ENCODE measurements around the gene SNRPA.
A peak's percentile ranks its signal among the peaks of the same experiment; 100 is the strongest.

SNRPA gene

DNA sequence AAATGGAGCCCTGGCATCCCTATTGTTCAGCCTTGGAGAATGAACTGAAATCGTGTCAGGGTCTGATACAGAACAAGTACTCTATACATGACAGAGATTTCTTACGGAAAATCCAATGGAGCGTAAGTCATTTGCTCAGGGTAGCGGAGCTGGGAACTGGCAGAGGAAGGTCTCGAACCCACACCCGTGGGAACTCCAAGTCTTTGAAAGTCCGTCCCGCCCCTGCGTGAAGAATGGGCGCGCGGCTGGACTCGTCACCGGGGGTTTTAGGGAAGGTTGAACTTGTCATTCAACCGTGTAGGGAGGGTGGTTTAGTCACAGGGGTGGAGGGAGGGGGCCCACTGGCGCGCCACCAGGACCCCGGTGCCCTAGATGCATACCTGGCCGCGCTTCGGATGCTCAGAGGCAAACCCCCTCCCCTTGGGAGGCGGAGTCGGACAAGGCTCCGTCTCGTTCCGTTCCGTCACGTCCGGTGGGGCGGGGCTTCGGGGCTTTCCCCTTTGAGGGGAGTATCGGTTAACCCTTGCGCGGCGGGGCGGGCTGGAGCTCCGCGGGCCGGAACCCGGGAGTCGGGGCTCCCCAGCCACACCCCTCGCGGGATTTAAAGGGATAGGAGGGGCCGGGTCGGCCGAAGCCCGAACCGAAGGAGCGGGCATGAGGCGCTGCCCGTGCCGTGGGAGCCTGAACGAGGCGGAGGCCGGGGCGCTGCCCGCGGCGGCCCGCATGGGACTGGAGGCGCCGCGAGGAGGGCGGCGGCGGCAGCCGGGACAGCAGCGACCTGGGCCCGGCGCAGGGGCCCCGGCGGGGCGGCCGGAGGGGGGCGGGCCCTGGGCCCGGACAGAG lies 34.3 kb upstream of the SNRPA start, which contains the start of the genes COQ8B and ITPKC:
TSS of gene COQ8B (minus strand) at position 405 of the 843 bp plus-strand sequence. CDS start 2,254 bp downstream, outside the sequence.
TSS of gene ITPKC (plus strand) at position 631 of the 843 bp plus-strand sequence. CDS start at position 655, 24 bp downstream.
- H3K4me3 ChIP-seq (ENCODE audit: low read depth, low read length): peak within 1 kb of the TSS; percentile 71
- TF ChIP-seq, protein P1, sequence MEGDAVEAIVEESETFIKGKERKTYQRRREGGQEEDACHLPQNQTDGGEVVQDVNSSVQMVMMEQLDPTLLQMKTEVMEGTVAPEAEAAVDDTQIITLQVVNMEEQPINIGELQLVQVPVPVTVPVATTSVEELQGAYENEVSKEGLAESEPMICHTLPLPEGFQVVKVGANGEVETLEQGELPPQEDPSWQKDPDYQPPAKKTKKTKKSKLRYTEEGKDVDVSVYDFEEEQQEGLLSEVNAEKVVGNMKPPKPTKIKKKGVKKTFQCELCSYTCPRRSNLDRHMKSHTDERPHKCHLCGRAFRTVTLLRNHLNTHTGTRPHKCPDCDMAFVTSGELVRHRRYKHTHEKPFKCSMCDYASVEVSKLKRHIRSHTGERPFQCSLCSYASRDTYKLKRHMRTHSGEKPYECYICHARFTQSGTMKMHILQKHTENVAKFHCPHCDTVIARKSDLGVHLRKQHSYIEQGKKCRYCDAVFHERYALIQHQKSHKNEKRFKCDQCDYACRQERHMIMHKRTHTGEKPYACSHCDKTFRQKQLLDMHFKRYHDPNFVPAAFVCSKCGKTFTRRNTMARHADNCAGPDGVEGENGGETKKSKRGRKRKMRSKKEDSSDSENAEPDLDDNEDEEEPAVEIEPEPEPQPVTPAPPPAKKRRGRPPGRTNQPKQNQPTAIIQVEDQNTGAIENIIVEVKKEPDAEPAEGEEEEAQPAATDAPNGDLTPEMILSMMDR (IDR thresholded peaks at IDR 0.05; ENCODE audit: borderline replicate concordance, insufficient read depth, low read depth, low read length): no peak

DNA sequence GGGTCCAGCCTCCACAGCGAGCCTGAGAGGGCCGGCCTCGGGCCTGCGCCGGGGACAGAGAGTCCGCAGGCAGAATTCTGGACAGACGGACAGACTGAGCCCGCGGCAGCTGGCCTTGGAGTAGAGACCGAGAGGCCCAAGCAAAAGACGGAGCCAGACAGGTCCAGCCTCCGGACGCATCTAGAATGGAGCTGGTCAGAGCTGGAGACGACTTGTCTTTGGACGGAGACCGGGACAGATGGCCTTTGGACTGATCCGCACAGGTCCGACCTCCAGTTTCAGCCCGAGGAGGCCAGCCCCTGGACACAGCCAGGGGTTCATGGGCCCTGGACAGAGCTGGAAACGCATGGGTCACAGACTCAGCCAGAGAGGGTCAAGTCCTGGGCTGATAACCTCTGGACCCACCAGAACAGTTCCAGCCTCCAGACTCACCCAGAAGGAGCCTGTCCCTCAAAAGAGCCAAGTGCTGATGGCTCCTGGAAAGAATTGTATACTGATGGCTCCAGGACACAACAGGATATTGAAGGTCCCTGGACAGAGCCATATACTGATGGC lies 33.6 kb upstream of the SNRPA start:
- TF ChIP-seq, protein P1 (IDR thresholded peaks at IDR 0.05; ENCODE audit: borderline replicate concordance, insufficient read depth, low read depth, low read length): no peak
- H3K4me3 ChIP-seq (ENCODE audit: low read depth, low read length): peak overlapping the region; percentile 71

DNA sequence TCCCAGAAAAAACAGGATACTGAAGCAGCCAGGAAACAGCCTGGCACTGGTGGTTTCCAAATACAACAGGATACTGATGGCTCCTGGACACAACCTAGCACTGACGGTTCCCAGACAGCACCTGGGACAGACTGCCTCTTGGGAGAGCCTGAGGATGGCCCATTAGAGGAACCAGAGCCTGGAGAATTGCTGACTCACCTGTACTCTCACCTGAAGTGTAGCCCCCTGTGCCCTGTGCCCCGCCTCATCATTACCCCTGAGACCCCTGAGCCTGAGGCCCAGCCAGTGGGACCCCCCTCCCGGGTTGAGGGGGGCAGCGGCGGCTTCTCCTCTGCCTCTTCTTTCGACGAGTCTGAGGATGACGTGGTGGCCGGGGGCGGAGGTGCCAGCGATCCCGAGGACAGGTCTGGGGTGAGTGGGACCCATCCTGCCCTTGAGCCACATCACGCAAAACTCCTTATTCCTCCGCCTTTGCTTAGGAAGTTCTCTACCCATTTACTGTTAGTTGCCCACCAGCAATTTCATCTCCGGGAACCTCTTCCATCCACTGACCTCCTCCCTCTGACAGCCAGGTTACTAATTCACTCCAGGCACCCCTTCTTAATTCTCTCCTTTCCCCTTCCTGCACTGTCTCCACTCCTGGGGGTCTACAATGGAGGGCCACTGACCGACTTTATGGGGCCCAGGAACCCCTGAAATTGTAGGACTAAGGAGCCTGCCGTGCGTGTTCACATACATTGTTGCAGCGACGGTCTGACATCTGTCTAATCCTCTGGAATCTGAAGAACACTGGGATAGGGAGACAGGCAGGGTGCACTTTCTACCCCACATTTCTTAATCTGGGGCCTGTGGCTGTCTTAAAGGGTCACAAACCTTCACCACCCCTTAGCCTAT lies 32.9 kb upstream of the SNRPA start:
- H3K4me3 ChIP-seq (ENCODE audit: low read depth, low read length): peak overlapping the region; percentile 71
- TF ChIP-seq, protein P1 (IDR thresholded peaks at IDR 0.05; ENCODE audit: borderline replicate concordance, insufficient read depth, low read depth, low read length): no peak

DNA sequence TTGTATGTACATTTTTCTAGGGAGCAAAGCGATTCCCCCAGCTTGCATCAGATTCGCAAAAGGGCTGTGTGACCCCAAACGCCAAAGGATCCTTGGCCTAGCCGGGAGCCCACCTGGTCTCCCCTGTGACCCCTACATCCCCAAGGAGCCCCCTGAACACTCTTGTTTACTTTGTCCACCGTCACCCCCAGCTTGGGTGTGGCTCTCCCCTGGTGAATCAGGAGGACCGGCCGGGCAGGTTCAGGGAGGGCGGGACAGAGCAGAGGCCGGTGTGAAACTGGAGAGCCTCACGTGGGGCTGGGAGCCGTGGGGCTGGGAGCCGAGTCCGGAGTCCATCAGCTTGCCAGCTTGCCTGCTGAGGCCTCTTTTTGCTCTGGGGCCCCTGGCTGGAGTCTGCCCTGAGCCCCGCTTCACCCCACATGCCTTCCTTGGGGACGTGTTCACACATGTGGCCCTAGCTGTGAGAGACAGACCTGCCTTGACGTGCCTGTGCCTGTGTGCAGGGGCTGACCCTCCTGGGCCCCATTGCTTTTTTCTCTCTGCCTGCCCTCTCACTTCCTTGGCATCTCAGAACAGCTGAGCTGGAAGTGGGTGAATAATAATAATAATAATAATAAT lies 32.1 kb upstream of the SNRPA start:
- peak overlapping the region; percentile 71 for H3K4me3 ChIP-seq (ENCODE audit: low read depth, low read length)
- TF ChIP-seq, protein P1 (IDR thresholded peaks at IDR 0.05; ENCODE audit: borderline replicate concordance, insufficient read depth, low read depth, low read length): no peak

DNA sequence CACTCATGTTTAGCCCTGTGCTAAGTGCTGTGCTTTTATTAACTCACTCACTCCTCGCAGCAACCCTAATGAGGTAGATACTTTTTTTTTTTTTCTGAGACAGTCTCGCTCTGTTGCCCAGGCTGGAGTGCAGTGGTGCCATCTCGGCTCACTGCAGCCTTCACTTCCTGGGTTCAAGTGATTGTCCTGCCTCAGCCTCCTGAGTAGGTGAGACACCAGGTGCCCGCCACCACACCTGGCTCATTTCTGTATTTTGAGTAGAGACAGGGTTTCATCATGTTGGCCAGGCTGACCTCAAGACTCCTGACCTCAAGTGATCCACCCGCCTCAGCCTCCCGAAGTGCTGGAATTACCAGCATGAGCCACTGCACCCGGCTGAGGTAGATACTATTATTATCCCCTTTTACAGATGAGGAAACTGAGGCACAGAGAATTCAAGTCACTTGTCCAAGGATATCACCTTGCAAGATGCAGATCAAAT lies 31.5 kb upstream of the SNRPA start:
- TF ChIP-seq, protein P1 (IDR thresholded peaks at IDR 0.05; ENCODE audit: borderline replicate concordance, insufficient read depth, low read depth, low read length): no peak
- H3K4me3 ChIP-seq (ENCODE audit: low read depth, low read length): peak overlapping the region; percentile 71

DNA sequence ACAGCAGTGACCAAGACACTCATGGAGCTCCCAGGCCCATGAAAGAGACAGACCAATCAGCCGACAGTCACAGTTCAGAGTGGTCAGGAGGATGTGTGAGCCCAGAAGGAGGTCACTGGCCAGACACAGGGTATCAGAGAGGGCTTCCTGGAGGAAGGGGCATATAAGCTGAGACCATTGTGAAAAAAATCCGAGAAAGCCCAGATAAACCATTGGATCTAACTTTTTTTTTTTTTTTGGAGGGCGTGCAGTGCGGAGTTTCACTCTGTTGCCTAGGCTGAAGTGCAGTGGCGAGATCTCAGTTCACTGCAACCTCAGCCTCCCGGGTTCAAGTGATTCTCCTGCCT lies 29.9 kb upstream of the SNRPA start:
- TF ChIP-seq, protein P1 (IDR thresholded peaks at IDR 0.05; ENCODE audit: borderline replicate concordance, insufficient read depth, low read depth, low read length): no peak
- no peak overlapping the region for H3K4me3 ChIP-seq (ENCODE audit: low read depth, low read length)

Data from GM12875 (cell line).